NCI-H510A (cell line): ENCODE data around the gene IGSF11.
"Not testable (repeated sequence)": the region's sequence is repeated elsewhere in the genome, so short reads cannot be mapped to it uniquely, and the experiment has no call there.

Source experiments
- DNase-seq: peaks from one replicate; lab custom pipeline; 2025; lab: John Stamatoyannopoulos, UW

IGSF11 gene

DNA sequence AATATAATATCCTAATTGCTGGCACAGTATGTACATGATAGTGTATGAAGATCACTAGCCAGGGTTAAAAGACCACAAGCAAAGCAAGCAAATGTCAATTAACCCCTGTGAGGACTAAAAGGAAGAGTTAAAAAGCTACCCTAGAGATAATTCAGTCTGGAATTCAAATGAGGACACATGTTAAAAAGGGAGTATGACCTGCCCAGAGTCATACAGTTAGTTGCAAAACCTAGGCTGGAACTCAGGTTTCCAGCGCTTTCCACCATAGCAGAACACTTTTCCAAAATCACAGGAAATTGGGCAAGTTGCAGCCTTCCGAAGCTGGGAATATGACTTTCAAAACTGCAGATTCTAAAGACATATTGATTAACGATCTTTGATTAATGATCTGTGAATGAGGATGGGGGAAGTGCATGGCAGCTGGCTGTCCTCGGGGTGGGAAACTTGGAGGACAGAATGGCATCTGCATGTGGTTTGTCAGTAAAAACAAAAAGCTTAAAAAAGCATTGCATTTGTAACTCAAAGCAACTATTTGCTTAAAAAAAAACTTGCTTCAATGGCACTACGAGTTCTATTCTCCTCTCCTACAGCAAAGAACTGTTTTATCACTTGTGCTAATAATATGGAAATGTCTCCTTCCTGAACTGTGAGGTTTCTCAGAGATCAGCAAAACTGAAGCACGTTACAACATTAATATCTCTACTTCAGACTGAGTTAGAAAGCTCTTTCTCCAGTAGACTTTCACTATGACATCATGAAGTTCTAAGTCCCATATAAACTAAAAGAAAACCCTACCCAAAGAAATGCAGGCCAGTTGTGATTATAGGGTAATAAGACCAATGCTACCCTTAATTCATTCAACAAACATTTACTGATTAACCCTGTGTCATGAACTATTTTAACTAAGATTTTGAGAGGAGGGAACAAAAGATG, 46.2 kb downstream of the IGSF11 start:
- DNase-seq = no peak

DNA sequence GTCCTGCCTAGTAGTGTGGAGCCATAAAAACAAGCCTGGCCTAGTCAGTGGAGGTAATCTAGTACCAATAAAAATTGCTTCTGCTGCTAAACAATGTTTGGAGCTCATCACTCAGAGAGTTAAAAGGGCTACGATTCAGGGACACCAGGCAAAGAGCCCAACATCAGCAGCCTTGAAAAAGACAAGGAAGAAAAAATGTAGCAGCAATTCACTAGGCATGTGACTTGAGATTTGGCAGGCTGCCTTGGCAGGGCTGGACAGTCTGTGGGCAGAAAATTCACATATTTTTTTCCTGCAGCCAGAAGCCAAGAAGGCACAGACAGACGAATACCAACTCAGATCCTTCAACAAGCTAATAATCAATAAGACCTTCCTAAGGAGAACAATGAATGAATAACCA, 47.2 kb downstream of the IGSF11 start:
- DNase-seq = no peak

- no peak for DNase-seq
Measured at GRCh38 chr3:118986734-118987133, 47.9 kb downstream of the IGSF11 start.

DNA sequence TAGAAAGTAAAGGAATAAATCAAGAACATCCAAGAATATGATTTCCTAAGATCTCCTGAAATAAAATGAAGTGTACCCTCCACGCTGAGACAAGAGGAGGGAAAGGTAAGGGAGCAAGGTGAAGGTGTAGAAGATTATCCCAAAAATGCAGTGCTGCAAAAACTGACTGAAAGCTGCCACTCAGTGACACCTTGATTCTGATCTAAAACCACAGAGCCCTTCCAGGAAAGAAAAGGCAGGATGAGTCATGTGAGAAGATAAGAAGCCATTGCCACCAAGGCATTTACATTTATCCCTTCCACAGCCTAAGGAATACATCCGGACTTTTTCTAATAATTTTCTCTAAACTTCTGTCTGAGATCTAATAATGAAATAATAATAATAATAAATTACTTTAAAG, 49.9 kb downstream of the IGSF11 start:
- DNase-seq = no peak

- no peak for DNase-seq
Measured at GRCh38 chr3:118981494-118982134, 53.0 kb downstream of the IGSF11 start.

- DNase-seq = no peak
Measured at GRCh38 chr3:118980832-118981231, 53.8 kb downstream of the IGSF11 start.

GRCh38 chr3:118978393-118978758, 56.3 kb downstream of the IGSF11 start:
- no peak for DNase-seq

DNA sequence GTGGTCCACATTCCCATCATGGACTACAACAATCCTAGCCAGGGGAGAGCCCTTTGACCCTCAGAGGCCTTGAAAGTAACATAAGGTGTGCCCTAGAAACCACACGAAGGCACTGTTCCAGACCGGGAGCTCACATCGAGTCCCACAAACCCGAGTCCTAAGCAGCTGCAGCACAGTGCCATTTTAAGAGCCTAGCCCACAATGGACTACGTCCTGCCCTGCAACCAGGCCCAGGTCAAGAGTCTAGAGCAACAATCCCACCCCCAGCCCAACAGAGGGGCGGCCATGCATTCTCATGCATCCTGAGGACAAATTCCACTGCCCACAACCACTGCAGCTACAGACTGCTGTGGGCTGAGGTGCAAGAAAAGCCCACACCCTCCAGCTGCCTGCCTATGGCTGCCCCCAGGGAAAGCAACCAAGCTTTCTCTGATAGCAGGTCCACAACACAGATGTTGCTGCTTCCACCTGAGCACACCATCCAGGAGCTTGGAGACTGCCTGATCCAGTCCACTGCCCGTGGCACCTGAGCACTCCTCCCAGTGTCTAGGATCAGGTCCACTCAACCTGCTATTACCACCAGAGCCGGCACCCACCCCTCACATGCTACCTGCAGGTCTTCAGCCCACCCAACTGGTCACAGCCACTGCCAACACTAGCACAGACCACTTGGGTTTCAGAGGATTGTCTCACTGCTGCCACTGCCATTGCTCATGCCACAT, 56.8 kb downstream of the IGSF11 start:
- no peak for DNase-seq

- no peak for DNase-seq
Measured at GRCh38 chr3:118977118-118977517, 57.5 kb downstream of the IGSF11 start.

DNA sequence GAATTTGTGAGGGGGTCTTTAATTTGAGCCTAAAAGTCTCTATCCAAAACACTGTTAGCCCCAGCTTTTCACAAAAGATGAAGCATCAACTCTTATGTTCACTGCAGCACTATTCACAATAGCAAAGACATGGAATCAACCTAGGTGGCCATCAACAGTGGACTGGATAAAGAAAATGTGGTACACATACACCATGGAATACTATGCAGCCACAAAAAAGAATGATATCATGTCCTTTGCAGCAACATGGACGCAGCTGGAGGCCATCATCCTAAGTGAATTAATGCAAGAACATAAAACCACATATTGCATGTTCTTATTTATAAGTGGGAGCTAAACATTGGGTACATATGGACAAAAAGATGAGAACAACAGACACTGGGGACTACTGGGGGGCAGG, 59.2 kb downstream of the IGSF11 start:
- not testable (repeated sequence) for DNase-seq

GRCh38 chr3:118974356-118975097, 60.1 kb downstream of the IGSF11 start:
- DNase-seq = no peak

DNA sequence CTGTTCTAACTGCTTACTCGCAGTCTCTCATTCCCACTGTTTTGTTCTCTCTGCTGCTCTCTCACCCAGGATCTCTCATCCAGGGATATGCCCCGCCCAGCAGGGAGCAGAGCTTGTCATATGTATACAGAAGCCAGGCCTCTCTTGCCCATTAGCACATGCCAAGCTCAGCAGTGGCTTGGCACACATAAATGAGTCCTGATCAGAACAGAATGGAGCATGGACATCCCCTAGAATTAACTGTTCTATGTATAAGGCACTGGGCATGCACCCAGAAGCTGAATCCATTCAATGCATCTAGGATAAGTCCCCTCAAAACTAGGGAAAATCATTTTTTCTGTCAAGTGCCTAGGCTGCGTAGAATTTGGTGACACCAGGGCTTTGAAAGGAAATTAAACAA, 61.6 kb downstream of the IGSF11 start:
- no peak for DNase-seq

DNA sequence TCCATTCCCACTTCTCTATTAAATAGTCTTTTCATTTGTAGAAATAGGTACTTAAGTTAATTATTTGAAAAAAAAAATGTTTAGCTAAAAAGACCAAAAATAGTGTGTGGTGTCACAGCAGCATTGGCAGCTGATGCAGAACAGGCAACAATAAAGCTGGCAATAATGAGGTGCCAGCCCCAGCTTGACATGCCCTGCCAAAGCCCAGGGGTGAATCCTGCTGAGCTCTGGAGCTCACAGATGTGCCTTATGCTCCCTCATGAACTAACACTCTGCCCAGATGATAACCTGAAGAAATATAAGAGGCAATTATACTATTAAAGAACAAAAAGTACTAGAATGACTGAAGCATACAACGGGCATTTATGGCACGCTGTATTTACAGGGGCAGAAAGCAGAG, 63.8 kb downstream of the IGSF11 start:
- no peak for DNase-seq

DNA sequence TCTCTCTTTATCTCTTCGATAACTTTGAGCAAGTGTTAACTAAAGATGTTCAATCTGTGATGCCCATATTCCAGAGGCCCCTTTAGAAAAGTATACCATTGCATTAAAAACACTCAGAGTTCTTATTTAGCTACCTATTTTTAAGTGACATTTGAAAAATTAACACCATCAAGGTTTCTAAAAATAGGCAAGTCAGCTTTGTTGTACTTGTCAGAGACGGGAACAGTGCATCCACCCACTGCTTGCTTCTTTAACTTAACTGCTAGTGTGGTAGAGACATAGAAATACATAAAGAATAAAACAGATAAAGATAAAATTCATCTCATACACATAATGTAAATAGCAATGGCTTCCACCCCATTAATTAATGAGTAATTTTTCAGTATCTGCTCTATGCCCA, 66.0 kb downstream of the IGSF11 start:
- DNase-seq = no peak

- no peak for DNase-seq
Measured at GRCh38 chr3:118968111-118968510, 66.5 kb downstream of the IGSF11 start.

DNA sequence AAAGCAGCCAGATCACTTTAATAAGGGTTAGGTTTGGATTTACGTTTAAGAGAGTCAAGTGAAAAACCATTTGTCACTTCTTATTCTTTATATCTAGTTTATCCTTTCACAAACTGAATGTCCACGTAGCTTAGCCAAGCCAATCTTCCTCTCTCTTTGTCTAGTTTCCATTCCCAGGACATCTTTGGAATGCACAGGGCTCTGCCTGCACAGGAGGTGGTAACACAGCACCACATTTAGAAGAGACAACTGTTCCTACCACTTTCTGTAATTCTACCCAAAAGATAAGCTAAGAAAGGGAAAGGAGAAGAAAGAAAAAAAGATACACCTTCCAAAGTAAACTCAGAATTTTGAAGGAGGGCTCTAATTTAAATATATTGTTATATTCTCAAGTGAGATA, 67.9 kb downstream of the IGSF11 start:
- DNase-seq = no peak

- DNase-seq = no peak
Measured at GRCh38 chr3:118963711-118964110, 70.9 kb downstream of the IGSF11 start.

DNA sequence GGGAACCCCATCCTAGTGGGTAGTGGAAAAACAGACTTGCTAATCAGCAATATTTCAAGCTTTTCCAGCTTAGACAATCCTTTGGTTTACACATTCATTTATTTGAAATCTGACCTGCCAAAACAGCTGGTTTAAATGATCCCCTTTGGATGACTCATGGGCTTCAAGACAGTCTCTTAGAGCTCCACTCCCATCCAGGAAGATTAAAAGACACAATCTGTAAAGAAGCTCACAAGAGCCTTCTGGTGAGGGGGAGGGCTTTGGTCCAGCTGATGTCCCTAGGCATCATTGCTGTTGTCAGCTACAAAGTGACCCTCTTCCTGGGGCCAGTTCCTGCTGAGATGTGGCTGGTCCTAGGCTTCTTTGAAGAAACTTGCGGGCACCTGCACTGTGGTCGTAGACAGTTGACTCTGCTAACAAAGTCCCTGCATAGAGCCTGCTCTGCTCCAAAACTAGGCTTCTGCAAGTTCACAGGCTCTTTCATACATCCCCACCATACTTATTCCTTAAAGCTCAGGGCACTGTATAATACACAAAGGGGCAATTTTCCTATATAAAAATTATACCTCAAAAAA, 73.7 kb downstream of the IGSF11 start:
- no peak for DNase-seq

GRCh38 chr3:118955914-118956556, 78.6 kb downstream of the IGSF11 start:
- DNase-seq = no peak

DNA sequence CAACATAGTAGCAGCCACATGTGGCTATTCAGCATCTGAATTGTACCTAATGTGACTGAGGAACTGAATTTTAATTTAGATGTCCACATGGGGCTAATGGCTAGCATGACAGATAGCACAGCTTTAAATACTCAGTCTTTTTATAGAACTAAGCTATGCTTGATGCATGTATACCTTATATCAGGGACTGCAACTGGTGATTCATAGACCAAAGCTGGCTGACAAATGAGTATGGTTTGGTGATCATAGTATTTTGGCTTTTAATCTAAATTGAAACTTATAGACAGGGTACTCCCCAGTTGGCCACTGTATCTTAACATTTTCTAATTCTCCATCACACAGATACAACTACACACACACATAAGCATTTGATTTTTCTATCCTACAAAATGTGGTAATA, 83.6 kb downstream of the IGSF11 start:
- DNase-seq = no peak

- DNase-seq = no peak
Measured at GRCh38 chr3:118949113-118949760, 85.4 kb downstream of the IGSF11 start.
